ENCODE data around the gene GNG11.
"Not testable (repeated sequence)": the region's sequence is repeated elsewhere in the genome, so short reads cannot be mapped to it uniquely, and the experiment has no call there.

GNG11 gene

DNA sequence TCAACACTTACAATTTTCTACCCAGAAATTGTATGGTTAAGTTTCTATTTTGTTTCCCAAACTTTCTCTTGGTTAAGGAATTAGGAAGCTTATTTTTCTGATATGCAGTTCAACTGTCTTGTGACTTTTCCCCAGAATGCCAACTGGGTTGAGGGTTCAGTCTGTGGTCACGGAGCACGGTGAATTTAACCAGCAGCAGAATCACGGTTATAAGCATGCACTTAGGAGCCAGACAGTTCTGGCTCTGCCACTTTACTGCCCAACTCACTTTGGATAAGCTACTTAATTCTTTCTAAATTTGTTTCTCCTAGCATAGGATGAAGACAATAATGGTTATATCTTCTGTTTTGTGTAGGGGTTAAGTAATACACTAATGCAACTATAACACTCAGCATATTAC lies 10.3 kb upstream of the GNG11 start:
- DNase-seq (ENCODE audit: insufficient read length, low spot score); FAIRE-seq: not testable (repeated sequence)

DNA sequence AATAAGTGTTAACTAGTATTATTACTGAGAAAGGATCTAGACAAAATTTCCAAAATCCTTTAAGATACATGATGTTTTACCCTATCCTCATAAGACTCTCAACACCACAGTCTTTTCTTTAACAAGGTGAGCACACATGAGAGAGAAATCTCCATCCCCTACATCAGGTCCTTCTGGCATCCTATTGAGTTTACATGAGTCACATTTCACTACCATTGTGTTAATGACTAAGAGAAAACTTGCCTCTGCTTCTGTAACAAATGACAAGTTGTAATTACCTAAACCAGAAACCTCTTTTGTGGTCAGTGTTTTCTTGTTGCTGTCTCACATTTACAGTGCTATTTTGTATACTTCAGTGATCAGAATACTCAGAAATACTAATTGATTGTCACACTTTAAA lies 9.9 kb upstream of the GNG11 start:
- not testable (repeated sequence) for DNase-seq (ENCODE audit: insufficient read length, low spot score)

DNA sequence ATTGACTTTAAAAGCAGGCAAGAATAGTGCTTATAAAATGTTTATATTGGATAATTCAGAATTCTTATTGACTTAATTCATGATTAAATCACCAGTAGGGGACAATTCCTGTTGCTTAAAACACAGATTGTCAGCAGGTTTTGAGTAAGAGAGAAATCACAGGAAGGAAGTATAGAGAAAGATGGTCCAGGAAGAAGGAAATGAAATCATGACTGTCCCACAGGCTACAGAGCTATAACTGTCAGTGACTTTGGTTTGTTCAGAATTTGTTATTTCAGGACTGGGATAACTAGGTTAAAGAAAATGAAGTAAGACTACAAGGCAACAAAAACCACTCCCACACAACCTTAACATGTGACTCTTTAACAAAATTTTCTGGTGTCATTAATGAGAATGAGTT lies 8.3 kb upstream of the GNG11 start:
- FAIRE-seq = no peak

More for the DNA sequence above, 9.9 kb upstream of the GNG11 start:
- FAIRE-seq = not testable (repeated sequence)

DNA sequence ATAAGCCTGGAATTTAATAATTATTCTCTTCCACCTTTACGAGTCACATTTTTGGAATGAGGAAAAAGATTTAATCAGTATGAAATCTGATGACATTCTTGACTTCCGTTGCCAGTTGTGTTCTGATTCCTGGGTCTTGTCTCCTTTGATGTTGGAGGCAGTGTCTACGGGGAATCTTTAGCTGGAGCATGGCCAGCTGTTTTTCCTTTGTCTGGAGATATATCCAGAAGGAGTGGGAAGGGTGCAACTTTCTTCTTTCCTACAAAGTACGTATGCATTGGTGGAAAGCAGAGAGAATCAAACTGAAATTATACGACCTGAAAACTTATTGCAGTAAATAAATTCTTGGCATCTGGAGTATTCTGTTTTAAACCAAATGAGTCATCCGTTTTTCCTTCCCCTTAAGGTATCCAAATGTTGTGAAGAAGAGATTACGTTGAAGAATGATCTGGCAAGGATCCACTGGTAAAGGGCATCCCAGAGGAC lies 6.9 kb upstream of the GNG11 start:
- no peak for DNase-seq (ENCODE audit: insufficient read length, low spot score)
- no peak for FAIRE-seq

More for the DNA sequence above, 8.3 kb upstream of the GNG11 start:
- no peak for DNase-seq (ENCODE audit: insufficient read length, low spot score)

DNA sequence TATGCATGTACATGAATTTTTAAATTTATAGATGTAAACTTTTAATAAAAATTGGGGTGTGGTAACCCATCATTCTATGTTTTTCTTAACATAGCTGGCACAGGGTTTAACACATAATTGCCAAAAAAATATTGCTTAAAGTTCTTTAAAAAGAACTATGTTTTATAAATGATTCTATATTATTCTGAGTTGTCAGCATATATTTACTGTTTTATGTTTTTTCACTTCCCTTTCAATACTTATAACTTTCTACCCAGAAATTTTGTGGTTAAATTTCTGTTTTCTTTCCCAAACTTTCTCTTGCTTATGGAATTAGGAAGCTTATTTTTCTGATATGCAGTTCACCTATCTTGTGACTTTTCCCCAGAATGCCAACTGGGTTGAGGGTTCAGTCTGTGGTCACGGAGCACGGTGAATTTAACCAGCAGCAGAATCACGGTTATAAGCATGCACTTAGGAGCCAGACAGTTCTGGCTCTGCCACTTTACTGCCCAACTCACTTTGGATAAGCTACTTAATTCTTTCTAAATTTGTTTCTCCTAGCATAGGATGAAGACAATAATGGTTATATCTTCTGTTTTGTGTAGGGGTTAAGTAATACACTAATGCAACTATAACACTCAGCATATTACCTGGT lies 6.2 kb upstream of the GNG11 start:
- FAIRE-seq = peak; percentile 52
- DNase-seq (ENCODE audit: insufficient read length, low spot score) = not testable (repeated sequence)

DNA sequence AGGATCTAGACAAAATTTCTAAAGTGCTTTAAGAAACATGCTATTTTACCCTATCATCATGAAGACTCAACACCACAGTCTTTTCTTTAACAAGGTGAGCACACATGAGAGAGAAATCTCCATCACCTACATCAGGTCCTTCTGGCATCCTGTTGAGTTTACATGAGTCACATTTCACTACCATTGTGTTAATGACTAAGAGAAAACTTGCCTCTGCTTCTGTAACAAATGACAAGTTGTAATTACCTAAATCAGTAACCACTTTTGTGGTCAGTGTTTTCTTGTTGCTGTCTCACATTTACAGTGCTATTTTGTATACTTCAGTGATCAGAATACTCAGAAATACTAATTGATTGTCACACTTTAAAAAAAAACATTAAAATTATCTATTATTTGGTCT lies 5.6 kb upstream of the GNG11 start:
- DNase-seq (ENCODE audit: insufficient read length, low spot score) = not testable (repeated sequence)
- peak; percentile 51 for FAIRE-seq

DNA sequence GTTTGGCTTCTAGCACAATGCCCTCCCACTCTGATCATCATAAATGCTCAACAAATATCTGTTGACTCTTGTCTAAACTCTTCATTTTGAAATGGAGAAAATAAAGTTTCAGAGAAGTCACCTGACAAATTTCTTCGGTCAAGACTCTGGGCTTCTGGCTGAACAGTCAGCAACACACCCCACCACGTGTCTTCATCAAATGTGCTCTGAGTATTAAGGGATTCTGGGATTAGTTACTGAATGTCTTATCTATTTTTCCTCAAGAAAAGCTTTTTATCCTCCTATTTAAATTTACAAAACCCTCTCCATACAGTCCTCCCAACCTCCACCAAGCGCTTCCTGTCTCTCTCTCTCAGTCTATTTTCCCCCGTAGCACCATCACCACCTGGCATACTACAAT lies 5.2 kb upstream of the GNG11 start:
- FAIRE-seq; DNase-seq (ENCODE audit: insufficient read length, low spot score): not testable (repeated sequence)

DNA sequence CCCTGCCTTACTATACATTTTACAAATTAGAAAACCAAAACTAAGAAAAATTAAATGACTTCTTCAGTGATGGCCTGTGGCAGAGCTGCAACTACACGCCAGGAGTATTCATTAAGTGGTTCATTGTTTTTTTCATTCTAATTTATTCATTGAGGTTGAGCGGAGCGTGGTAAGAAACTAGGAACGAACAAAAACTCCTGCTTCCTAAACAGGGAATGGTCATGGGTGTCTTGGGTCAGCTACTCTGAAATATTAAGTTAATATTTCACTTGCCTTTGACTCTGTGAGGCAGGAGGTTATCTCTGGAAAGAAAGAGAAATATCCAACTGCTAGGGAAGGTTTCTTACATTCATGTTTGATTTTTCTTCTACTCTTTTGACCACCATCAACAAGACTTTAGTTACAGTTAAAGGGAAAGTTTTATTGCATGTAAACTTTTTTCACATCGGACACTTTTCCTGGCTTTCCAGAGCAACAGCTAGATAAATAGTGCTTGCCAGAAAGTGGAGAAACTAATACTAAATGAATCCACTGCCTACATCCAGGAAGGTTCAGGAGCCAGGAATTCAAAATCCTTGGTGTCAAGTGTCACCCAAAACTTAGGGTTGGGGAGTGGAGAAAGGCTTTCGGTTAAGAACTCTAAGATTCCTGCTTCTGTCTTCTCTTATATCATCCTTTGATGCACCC lies 896 bp upstream of the GNG11 start:
- DNase-seq (ENCODE audit: insufficient read length, low spot score) = no peak
- FAIRE-seq = no peak

DNA sequence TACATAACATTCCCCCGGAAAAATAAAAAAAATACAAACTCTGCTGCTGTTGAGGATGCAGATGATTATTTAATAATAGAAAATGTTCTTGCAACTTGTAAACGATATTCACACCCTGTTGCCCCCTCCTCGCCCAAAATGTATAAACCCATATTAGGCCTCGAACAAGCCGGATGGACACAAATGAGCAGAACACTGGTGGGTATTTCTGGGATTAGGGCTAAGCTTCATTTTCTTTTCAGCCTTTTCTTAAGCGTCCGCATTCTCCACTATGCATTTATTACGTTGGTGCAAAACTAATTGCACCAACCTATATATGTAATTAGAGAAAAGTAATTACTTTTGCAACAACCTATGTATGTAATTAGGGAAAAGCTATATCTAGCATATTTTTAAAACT lies 349 bp upstream of the GNG11 start:
- FAIRE-seq (no peak), DNase-seq (ENCODE audit: insufficient read length, low spot score) (no peak)

DNA sequence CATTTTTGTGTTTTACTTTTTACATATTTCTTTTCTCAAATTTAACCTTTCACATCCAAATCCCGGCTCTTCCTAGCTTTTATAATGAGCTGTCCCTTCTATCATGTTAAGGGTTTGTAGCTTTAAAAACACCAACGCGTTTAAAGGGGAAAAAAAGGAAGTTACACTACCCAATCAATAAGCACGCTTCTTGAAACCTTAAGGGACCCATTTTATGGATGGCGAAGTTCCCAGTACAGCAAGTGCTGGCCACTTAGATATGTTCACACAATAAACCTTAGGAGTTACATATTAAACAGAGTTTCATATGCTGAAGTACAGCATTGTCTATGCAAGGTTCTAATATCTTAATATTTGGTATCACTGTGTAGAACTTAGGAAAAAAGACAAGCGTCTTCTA lies 1.8 kb downstream of the GNG11 start:
- FAIRE-seq = no peak
- no peak for DNase-seq (ENCODE audit: insufficient read length, low spot score)

DNA sequence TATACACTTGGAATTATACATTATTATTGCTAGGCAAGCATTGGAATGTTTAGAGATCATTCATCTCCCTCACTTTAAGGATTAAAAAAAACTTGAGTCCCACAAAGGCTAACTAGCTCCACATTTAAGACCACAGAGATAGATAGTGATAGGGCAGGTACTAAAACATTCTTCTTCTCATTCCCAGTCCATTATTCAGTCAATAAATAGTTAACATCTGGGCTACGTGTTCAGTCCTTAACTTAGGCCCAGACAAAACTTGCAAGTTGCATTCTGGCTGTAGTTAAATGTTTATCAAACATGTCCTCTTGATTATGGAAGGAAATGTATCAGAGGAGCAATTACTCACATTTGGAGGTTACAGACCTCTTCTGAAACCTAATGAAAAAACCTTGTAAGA lies 2.4 kb downstream of the GNG11 start:
- peak; percentile 49 for FAIRE-seq
- DNase-seq (ENCODE audit: insufficient read length, low spot score) = no peak

DNA sequence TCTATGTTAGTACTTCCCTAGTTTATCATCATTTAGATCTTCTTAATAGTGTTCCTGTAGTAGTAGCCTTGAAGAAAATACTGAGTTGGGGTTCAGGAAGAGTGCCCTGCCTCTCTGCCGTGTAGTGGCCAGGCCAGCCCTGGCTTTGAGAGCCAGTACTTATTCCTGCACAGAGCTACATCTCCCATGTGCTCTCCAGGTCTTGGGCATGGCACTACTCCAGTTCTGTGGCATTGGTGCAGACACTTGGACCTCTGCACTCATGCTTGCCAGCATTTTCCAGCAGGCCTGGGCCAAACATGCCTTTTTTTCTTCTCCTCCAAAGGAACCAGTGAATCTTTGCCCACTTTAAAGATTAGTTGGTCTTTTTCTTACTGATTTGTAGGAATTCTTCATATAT lies 5.3 kb downstream of the GNG11 start:
- DNase-seq (ENCODE audit: insufficient read length, low spot score) = no peak
- no peak for FAIRE-seq

DNA sequence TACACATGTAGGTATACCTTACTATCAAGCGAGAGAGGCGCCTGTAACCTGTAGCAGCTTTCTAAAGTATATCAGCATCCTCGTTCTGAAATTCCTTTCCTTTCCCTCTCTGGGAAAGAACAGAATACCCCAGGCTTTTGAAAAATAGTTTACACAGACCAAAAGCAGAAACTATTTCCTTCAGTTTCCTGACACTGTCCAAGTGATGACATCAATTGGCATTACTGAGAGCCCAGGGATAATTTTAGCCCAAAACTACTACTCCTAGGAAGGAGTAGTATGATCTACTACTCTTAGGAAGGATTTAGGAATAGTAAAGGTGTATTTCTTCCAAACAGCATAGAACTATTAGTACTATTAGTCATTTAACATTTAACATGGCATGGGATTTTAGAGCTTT lies 6.0 kb downstream of the GNG11 start:
- DNase-seq (ENCODE audit: insufficient read length, low spot score) (no peak), FAIRE-seq (no peak)

DNA sequence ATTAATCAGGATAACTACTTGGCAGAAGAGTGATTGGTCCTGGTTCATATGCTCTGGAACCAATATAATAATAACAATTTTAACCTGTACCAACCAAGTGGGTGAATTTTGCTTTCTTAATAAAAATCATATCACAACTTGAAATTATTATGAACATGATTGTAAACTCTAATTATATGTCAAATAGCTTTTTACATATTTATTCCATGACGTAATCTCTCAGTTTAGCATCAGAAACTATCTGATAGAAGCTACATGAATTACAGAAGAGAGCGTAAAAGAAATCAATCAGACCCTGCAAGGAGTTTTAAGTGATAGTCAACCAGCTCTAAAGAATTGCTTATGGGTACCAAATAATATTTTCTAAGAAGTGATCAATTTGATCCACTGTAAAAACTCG lies 10.1 kb downstream of the GNG11 start:
- DNase-seq (ENCODE audit: insufficient read length, low spot score) (no peak), FAIRE-seq (no peak)

DNA sequence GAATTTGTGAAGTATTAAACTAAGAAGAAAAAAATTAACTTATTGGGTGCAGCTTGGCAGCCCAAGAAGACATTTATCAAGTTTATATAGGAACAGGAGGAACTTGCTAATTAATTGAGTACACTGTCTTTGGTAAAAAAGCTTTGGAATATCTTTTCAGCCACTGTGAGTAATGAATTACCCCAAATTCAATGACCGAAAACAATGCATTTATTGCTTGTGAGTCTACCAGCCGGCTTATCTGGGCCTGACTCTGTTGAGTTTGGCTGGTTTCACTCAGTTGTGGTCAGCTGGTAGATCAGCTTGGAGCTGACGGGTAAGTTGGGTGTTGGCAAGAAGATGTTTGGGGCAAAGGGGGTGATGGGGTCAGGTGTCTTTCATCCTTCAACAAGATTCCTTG lies 11.6 kb downstream of the GNG11 start:
- FAIRE-seq (no peak), DNase-seq (ENCODE audit: insufficient read length, low spot score) (no peak)

DNA sequence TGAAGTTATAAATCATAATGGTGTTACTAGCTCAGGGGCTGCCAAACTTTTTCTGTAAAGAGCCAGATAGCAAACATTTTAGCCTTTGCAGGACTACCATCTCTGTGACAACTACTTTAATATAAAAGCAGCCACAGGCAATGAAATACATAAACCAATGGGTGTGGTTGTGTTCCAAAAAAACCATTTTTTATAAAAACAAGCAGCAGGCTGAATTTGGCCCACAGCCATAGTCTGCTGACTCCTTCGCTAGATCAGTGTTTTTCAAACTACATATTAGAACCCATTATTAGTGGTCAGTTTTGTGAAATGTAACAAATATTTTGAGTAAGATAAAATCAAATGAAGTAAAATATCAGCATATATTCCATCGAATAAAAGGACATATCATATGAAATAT lies 13.6 kb downstream of the GNG11 start:
- FAIRE-seq (no peak), DNase-seq (ENCODE audit: insufficient read length, low spot score) (no peak)

DNA sequence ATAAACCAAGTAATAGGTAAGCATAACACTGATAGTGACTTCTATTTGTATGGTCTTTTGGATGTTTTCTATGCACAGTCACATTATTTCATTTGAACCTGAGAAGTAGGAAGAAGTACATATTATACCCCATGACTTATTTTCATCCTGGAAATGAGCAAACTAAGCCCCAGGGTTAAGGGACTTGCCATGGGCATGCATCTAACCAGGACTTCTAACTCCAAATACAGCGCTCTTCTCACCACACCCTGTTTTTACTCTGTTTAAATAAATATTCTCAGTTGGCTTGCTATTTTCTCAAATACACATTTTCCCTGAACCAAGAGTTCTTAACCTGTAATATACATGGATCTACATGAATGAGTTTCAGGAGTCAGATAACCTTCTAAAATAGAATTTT lies 16.3 kb downstream of the GNG11 start:
- FAIRE-seq (no peak), DNase-seq (ENCODE audit: insufficient read length, low spot score) (no peak)

DNA sequence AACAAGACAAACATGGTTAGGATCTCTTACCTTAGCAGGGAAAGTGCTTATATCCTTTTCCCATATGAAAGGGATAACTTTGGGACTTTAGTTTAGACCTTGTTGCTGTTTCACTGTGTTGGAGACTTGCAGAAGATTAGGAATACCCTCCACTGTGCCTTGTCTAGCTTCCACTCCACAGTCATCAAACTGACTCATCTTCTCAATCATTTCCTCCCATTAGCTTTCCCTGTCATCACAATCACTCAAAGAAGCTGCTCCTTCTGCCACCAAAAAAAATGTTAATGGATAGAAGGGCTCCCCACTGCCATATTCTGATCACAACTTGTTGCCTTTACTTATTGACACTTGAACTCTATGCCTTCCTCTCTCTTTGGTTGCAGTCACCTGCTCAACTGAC lies 16.8 kb downstream of the GNG11 start:
- no peak for FAIRE-seq
- no peak for DNase-seq (ENCODE audit: insufficient read length, low spot score)

DNA sequence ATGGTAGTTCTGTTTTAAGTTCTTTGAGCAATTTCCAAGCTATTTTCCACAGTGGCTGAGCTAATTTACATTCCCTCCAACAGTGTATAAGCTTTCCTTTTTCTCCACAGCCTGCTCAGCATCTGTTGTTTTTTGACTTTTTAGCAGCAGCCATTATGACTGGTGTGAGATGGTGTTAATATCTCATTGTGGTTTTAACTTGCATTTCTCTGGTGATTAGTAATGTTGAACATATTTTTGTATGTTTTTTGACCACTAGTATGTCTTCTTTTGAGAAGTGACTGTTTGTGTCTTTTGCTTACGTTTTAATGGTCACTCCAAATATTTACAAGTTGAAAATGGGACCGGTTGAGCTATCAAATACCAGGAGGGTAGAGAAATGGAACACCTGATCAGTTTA lies 20.4 kb downstream of the GNG11 start:
- no peak for FAIRE-seq

DNA sequence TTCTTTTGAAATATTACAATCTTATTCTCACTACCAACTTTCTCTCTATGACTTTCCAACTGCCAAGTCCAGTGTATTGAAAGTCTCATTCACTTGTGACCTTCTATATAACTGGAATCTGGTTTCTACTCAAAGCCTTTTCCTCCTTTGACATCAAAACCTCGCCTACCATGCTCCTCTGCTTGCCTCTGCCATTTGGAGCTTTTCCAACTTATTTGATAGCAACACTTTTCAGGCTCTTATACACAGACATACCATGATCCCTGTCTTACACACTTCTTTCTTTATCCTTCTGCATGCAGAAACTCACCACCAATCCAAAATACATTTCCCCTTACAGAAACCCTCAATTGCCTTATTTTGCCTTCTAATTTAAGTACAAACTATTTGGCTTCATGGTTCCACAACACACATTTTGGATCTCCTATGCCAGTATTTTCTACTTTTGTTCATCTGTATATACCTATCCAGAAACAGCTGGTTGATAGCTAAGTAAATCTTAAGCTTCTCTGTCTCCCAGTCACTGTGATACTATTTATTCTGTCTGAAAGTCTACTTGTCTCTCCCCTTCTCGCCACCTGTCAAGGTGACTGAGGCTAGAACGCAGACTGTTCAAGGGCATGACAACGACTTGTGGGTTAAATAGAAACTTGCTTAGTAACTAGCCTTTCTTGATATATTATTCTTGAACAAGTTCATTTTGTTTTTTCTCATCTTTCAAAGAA lies 22.4 kb downstream of the GNG11 start:
- no peak for FAIRE-seq
- DNase-seq (ENCODE audit: insufficient read length, low spot score) = no peak

More for the DNA sequence above, 20.4 kb downstream of the GNG11 start:
- DNase-seq (ENCODE audit: insufficient read length, low spot score) = no peak

DNA sequence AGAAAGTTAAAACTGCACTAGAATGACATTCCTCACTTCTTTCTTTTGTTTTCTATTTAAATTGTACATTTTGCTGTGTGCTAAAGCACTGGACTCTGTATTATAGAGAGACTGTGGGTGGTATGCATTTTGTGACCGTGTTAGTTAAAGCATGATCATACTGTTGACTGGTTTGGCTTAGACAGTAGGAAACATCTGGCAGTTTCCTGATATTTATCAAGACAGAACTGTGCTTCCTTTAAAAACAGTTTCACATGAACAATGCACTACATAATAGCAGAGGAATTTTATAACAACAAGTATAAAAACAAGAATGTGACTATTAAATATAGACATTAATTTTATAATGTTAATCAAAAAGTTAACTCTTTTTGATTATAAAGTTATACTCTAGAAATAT lies 23.1 kb downstream of the GNG11 start:
- DNase-seq (ENCODE audit: insufficient read length, low spot score) (no peak), FAIRE-seq (no peak)

DNA sequence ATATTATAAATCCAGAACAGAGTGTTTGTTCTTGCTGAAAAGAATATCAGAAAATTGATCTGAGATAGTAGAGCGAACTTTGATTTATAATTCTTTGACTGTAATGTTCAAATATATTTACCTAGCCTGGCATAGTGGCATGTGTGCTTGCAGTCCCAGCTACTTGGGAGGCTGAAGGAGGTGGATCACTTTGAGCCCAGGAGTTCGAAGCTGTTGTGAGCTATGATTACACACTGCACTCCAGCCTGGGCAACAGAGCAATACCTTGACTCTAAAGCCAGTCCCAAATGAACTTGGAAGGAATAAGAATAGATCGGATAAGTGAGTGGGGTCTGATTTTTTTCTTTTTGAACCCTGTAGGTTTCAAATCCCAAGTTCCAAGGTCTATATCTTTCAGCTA lies 23.5 kb downstream of the GNG11 start:
- FAIRE-seq (no peak), DNase-seq (ENCODE audit: insufficient read length, low spot score) (no peak)
